ENCODE results near the gene ULK3. TPM values are rescaled to one million over a fixed set of nuclear protein-coding genes. Genes with fewer than 3 reads are reported as not detected.
A peak's percentile ranks its signal among the peaks of the same experiment; 100 is the strongest.

ULK3 gene
- total RNA-seq, 1 donor from 2014 or later: 46.4 TPM

GRCh38 chr15:74869726-74870407, 26.9 kb upstream of the ULK3 start:
- Mint-ChIP-seq H3K27me3 (no peaks in the 10 kb centered on the region), H3K4me3 (peak overlapping the region; percentile 88), H3K9me3 (peaks cover 4% of the 10 kb centered on the region), H3K36me3 (peaks cover 16% of the 10 kb centered on the region), H3K27ac (peak overlapping the region; percentile 98), H3K4me1 (ENCODE audit: unreplicated experiment) (peaks cover 46% of the 10 kb centered on the region)
- TF ChIP-seq, protein P1, sequence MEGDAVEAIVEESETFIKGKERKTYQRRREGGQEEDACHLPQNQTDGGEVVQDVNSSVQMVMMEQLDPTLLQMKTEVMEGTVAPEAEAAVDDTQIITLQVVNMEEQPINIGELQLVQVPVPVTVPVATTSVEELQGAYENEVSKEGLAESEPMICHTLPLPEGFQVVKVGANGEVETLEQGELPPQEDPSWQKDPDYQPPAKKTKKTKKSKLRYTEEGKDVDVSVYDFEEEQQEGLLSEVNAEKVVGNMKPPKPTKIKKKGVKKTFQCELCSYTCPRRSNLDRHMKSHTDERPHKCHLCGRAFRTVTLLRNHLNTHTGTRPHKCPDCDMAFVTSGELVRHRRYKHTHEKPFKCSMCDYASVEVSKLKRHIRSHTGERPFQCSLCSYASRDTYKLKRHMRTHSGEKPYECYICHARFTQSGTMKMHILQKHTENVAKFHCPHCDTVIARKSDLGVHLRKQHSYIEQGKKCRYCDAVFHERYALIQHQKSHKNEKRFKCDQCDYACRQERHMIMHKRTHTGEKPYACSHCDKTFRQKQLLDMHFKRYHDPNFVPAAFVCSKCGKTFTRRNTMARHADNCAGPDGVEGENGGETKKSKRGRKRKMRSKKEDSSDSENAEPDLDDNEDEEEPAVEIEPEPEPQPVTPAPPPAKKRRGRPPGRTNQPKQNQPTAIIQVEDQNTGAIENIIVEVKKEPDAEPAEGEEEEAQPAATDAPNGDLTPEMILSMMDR (conservative IDR thresholded peaks at IDR 0.05): no peak
- no peak for DNase-seq (ENCODE audit: extremely low spot score, unreplicated experiment)

DNA sequence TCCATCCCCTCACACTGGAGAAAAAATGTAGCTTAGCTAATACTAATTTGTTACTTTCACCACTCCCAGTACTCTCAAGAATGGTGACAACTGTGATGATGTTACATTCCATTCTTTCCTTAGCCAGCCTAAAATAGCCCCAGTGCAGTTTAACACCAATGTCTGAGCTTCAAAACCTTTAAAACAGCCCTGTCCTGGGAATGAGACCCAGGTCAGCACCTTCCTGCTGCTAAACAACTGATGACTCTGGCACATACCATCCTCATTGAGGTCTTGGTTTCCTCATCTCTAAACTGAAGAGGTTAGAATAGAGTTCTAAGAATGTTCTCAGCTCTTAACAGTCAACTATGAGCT, 26.4 kb upstream of the ULK3 start:
- Mint-ChIP-seq H3K27me3 (no peaks in the 10 kb centered on the region), H3K4me3 (peak overlapping the region; percentile 58), H3K27ac (peak overlapping the region; percentile 98), H3K36me3 (peaks cover 19% of the 10 kb centered on the region), H3K4me1 (ENCODE audit: unreplicated experiment) (peaks cover 49% of the 10 kb centered on the region), H3K9me3 (peaks cover 4% of the 10 kb centered on the region)
- TF ChIP-seq, protein P1 (conservative IDR thresholded peaks at IDR 0.05): no peak
- DNase-seq (ENCODE audit: extremely low spot score, unreplicated experiment): no peak

DNA sequence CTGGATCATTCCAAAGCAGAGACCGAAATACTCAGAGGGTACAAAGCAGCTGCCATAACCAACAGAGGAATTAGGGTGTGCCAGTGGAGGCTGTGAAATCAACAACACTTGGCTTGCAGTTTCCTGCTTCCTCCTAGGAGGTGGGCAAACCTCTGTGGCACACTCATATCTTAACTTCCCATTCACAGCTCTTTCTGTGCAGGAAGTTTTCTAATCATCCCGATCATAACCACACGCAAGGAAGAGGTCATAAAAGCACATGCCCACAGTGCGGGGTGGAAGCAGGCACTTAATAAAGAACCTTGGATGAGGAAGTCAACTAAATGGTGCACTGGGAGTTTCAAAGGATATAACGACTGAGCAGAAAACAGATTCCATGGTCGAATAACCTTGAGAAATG, 25.1 kb upstream of the ULK3 start:
- Mint-ChIP-seq H3K9me3 (peaks cover 4% of the 10 kb centered on the region), H3K27me3 (no peaks in the 10 kb centered on the region), H3K27ac (peak overlapping the region; percentile 90), H3K36me3 (peaks cover 20% of the 10 kb centered on the region), H3K4me1 (ENCODE audit: unreplicated experiment) (peaks cover 54% of the 10 kb centered on the region), H3K4me3 (peak overlapping the region; percentile 68)
- DNase-seq (ENCODE audit: extremely low spot score, unreplicated experiment): no peak
- TF ChIP-seq, protein P1 (conservative IDR thresholded peaks at IDR 0.05): no peak

- H3K27me3 Mint-ChIP-seq: no peaks in the 10 kb centered on the region
- no peak for DNase-seq (ENCODE audit: extremely low spot score, unreplicated experiment)
- H3K4me3 Mint-ChIP-seq: peak overlapping the region; percentile 68
- H3K9me3 Mint-ChIP-seq: peaks cover 4% of the 10 kb centered on the region
- TF ChIP-seq, protein P1 (conservative IDR thresholded peaks at IDR 0.05): no peak
- H3K4me1 Mint-ChIP-seq (ENCODE audit: unreplicated experiment): peaks cover 49% of the 10 kb centered on the region
- H3K36me3 Mint-ChIP-seq: peaks cover 16% of the 10 kb centered on the region
- H3K27ac Mint-ChIP-seq: peak overlapping the region; percentile 90
Measured at GRCh38 chr15:74867466-74868038, 24.6 kb upstream of the ULK3 start.

GRCh38 chr15:74866090-74866489, 23.1 kb upstream of the ULK3 start:
- TF ChIP-seq, protein P1 (conservative IDR thresholded peaks at IDR 0.05): no peak
- peaks cover 14% of the 10 kb centered on the region for H3K36me3 Mint-ChIP-seq
- H3K4me3 Mint-ChIP-seq: peak overlapping the region; percentile 34

More at GRCh38 chr15:74866090-74866489, 23.1 kb upstream of the ULK3 start:
- no peaks in the 10 kb centered on the region for H3K27me3 Mint-ChIP-seq
- DNase-seq (ENCODE audit: extremely low spot score, unreplicated experiment): no peak
- H3K4me1 Mint-ChIP-seq (ENCODE audit: unreplicated experiment): peaks cover 45% of the 10 kb centered on the region
- H3K9me3 Mint-ChIP-seq: peaks cover 4% of the 10 kb centered on the region
- H3K27ac Mint-ChIP-seq: peak overlapping the region; percentile 92
